ENCODE measurements around the gene UNC13D.

Gene UNC13D

GRCh38 chr17:75835654-75835987 lies 8.6 kb downstream of the UNC13D start:
- no peak for DNase-seq

- peak in 1 of 56 donors; percentile 36 for DNase-seq
These were observed 9.1 kb downstream of the UNC13D start for GRCh38 chr17:75834928-75835653.

- DNase-seq, result peak in 37 of 56 donors; percentile 18 to 84 (median 51)
These were observed 9.8 kb downstream of the UNC13D start for GRCh38 chr17:75834279-75834920.

- DNase-seq, result no peak
These were observed 11.4 kb downstream of the UNC13D start for GRCh38 chr17:75832652-75833400.

GRCh38 chr17:75832164-75832651 lies 12.0 kb downstream of the UNC13D start:
- DNase-seq, result no peak

- no peak for DNase-seq
These were observed 13.1 kb downstream of the UNC13D start for GRCh38 chr17:75831032-75831571.

- DNase-seq, result no peak
These were observed 13.8 kb downstream of the UNC13D start for GRCh38 chr17:75830164-75831031.

GRCh38 chr17:75829747-75830146 lies 14.5 kb downstream of the UNC13D start:
- DNase-seq, result no peak

- no peak for DNase-seq
These were observed 15.5 kb downstream of the UNC13D start for GRCh38 chr17:75828741-75829140.

GRCh38 chr17:75828076-75828400 lies 16.2 kb downstream of the UNC13D start:
- DNase-seq, result no peak

- DNase-seq, result peak in 52 of 56 donors; percentile 16 to 85 (median 64)
These were observed 16.7 kb downstream of the UNC13D start for GRCh38 chr17:75827308-75828075.

GRCh38 chr17:75826561-75827307 lies 17.5 kb downstream of the UNC13D start:
- no peak for DNase-seq

- no peak for DNase-seq
These were observed 18.3 kb downstream of the UNC13D start for GRCh38 chr17:75825748-75826370.

GRCh38 chr17:75825149-75825552 lies 19.1 kb downstream of the UNC13D start:
- DNase-seq, result no peak

- DNase-seq, result no peak
These were observed 19.5 kb downstream of the UNC13D start for GRCh38 chr17:75824666-75825065.

GRCh38 chr17:75824050-75824552 lies 20.1 kb downstream of the UNC13D start:
- no peak for DNase-seq

GRCh38 chr17:75823257-75824041 lies 20.8 kb downstream of the UNC13D start:
- no peak for DNase-seq

- DNase-seq, result no peak
These were observed 21.4 kb downstream of the UNC13D start for GRCh38 chr17:75822800-75823166.
